Bronchial epithelial cell (primary cell): Measurements from ENCODE around the gene AP3S2. TPM values are rescaled to one million over a fixed set of nuclear protein-coding genes. Genes with fewer than 3 reads are reported as not detected.
A peak's percentile ranks its signal among the peaks of the same experiment; 100 is the strongest.

ENCODE experiments used
- DNase-seq: peaks from one replicate; pipeline ENCODE4 v3.0.0-alpha.2; 2010; ENCODE audit warnings: low read depth
- FAIRE-seq: peaks from 2 replicates; lab custom pipeline; 2011; peaks lifted over from hg19 to GRCh38; lab: Jason Lieb, UNC
- H3K27me3 ChIP-seq: 2 replicates; pipeline ENCODE4 v1.5.1; 2011; ENCODE audit warnings: low read length; ENCODE audit not compliant: control insufficient read depth, insufficient read depth
- H3K36me3 ChIP-seq: 2 replicates; pipeline ENCODE4 v1.5.1; 2011; ENCODE audit warnings: low read length; ENCODE audit not compliant: control insufficient read depth, insufficient read depth
- H3K4me3 ChIP-seq: 2 replicates; pipeline ENCODE4 v1.5.1; 2011; ENCODE audit warnings: mild to moderate bottlenecking, low read depth, low read length, control low read depth
- total RNA-seq: library from RNA; depleted of rRNA; stranded (reverse); fragments of >200 nt; gene quantifications from 2 replicates; pipeline ENCODE4 v1.2.1, GENCODE V29; 2014
- TF ChIP-seq, protein P1 (sequence below): IDR thresholded peaks from 2 replicates; pipeline ENCODE4 v1.5.1; 2011; ENCODE audit warnings: mild to moderate bottlenecking, moderate library complexity, low read length, control low read depth, inconsistent platforms; ENCODE audit not compliant: insufficient read depth, severe bottlenecking

The AP3S2 gene
- total RNA-seq, 1 donor from 2014 or later = 51.3 TPM

DNA sequence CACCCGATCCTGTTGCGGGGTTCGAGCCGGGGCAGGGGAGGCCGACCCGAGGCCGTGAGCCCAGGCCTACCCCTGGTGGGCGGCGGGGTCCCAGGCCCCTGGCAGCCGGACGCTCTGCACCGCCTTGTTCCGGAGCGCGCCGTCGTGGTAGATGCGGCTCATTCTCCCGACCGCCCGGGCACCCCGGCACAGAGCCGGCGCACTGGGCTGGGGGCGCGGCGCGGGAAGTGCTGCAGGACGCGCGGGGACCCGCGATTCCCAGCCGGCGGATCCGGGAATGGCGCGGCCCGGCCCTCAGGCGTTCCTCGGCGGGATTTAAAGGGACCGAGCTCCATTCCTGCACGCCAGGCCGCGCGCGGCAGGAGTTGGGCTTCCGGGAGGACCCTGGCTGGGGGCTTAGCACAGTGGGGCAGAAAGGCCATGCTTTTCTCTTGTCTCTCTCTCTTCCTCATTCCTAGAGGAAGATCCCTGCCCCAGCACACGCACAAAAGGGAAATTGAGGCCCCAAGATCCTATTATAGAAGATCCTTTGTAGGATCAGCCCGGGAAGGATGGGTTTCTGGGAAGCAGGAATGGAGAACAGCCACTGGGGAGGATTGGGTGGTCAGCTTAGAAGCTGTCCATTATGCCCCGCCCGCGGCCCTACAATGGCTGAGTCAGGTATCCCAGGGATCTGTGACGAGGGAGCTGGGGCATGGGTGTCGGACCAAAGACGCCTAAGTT lies 19.0 kb upstream of the AP3S2 start, which contains the start of gene ARPIN:
Gene ARPIN (minus strand): TSS at position 279 of the 723 bp plus-strand sequence. CDS start 117 bp downstream, at position 162.
- TF ChIP-seq, protein P1, sequence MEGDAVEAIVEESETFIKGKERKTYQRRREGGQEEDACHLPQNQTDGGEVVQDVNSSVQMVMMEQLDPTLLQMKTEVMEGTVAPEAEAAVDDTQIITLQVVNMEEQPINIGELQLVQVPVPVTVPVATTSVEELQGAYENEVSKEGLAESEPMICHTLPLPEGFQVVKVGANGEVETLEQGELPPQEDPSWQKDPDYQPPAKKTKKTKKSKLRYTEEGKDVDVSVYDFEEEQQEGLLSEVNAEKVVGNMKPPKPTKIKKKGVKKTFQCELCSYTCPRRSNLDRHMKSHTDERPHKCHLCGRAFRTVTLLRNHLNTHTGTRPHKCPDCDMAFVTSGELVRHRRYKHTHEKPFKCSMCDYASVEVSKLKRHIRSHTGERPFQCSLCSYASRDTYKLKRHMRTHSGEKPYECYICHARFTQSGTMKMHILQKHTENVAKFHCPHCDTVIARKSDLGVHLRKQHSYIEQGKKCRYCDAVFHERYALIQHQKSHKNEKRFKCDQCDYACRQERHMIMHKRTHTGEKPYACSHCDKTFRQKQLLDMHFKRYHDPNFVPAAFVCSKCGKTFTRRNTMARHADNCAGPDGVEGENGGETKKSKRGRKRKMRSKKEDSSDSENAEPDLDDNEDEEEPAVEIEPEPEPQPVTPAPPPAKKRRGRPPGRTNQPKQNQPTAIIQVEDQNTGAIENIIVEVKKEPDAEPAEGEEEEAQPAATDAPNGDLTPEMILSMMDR = no peak
- H3K27me3 ChIP-seq = no peaks in the 10 kb centered on the region
- FAIRE-seq (no peak), DNase-seq (no peak)
- peak within 1 kb of the TSS; percentile 61 for H3K4me3 ChIP-seq
- peaks cover 3% of the 10 kb centered on the region for H3K36me3 ChIP-seq

DNA sequence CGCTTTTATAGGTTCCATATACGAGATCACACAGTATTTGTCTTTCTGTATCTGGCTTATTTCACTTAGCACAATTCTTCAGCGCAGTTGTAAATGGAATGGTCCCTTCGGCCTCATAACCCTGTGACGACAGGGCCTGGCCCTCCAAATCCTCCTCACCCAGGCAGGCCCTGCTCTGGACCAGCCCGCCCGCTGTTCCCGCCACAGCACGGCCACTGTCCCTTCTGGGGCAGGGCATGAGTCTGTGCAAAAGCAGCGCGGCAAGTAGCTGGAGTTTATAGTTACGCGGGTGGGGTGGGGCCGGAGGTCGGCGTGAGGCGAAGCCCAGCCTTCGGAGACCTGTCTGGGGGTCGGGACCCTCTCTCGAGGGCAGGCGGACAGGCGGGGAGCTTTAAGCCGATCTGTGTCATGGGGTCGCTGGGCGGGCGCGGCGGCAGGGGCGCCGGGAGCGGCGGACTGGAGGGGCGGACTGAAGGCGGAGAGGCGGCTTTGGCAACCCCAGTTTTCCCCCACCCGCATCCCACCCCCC lies 18.4 kb upstream of the AP3S2 start:
- TF ChIP-seq, protein P1 = no peak
- H3K4me3 ChIP-seq = peak overlapping the region; percentile 61
- DNase-seq (no peak), FAIRE-seq (no peak)
- H3K27me3 ChIP-seq = no peaks in the 10 kb centered on the region
- H3K36me3 ChIP-seq = peaks cover 5% of the 10 kb centered on the region

DNA sequence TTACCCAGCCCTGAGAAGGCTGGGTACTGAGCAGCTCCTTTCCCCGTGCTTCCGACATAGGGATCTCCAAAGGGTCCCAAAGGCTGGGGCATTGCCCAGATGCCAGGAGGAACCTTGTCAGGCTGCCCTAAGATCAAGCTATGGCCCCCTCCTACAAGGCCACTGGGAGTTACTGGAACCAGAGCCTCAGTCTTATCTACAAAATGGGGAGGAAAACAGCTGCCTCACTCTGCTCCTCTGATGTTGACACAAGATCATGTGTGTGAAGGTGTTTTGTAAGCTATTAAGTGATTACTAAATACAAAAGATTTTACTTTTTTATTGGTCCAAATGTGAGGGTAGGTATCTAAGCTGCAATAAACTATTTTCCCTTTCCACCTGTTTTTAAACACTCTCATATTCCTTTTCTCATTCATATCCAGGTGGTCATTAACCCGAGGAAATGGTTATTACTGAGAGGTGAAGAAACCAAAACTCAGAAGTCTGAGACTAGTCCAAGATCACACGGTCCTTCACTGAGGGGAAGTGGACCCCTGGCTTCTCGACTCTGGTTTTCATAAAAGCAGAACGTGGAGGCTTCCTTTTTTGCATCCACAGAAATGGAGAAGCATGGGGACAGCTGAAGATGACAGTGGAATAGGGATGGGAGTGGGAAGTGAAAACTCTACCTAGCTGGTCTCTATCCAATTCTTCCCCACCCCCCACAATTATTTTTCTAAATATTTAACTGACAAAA lies 17.3 kb upstream of the AP3S2 start:
- DNase-seq (no peak), FAIRE-seq (no peak)
- H3K36me3 ChIP-seq = peaks cover 5% of the 10 kb centered on the region
- TF ChIP-seq, protein P1 = no peak
- no peak overlapping the region for H3K4me3 ChIP-seq
- no peaks in the 10 kb centered on the region for H3K27me3 ChIP-seq

DNA sequence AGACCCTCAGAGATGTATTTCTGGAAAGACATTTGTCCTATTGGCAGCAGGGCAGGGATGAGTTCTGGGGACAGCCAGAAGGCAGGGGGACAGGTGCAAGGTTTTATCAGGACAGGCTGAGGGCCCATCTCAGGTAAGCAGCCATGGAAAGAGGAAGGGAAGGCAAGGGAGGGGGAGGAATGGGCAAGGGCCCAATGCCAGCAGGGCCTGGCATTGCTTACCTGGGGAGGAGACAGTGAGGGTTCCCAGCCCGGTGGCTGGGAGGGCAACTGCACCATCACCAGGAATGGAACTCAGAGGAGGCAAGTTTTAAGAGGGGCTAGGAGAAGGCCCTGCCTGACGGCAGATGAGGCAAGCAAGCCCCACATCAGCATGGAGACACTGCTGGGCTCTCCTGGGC lies 15.8 kb upstream of the AP3S2 start:
- TF ChIP-seq, protein P1 = no peak
- no peak for DNase-seq
- Histone ChIP-seq H3K36me3 (peaks cover 5% of the 10 kb centered on the region), H3K27me3 (no peaks in the 10 kb centered on the region), H3K4me3 (no peak overlapping the region)
- FAIRE-seq = no peak

DNA sequence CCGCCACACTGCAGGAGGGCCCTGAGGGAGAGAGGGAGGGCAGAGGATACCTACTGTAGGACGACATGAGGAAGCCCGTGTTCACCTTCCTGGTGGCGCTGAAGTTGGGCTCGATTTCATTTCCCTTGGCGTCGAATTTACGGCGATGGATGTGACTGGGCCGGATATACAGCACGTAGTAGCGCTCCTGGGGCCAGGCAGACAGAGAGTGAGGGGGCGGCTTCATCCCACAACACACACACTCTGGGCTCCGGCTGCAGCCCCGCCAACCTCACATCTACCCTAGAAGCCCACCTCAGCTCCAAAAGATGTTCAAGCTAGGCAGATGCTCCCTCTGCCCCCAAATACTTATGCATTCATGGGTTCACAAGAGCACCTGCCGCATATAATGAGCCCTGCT lies 14.4 kb upstream of the AP3S2 start:
- DNase-seq (no peak), FAIRE-seq (peak; percentile 66)
- peaks cover 5% of the 10 kb centered on the region for H3K36me3 ChIP-seq
- TF ChIP-seq, protein P1 = no peak
- H3K27me3 ChIP-seq = no peaks in the 10 kb centered on the region
- H3K4me3 ChIP-seq = no peak overlapping the region
